Upper lobe of left lung (tissue), 4 donors: Measurements from ENCODE around the gene ELP4.

ENCODE experiments used
- EP300 ChIP-seq, 4 donors: sonication (generic); formaldehyde crosslinking; IDR thresholded peaks; one replicate each; pipeline ENCODE4 v1.5.1; 2017; ENCODE audit warnings: antibody characterized with exemption in 4 of 4, control low read depth in 2 of 4
- POLR2A ChIP-seq, 4 donors: fragments of 450-650 bp; IDR thresholded peaks; one replicate each; pipeline ENCODE4 v1.5.1; 2016 to 2017; ENCODE audit warnings: antibody characterized with exemption in 4 of 4, mild to moderate bottlenecking in 2 of 4
- POLR2AphosphoS5 ChIP-seq, 2 donors: sonication (generic); formaldehyde crosslinking; IDR thresholded peaks; one replicate each; pipeline ENCODE4 v1.5.1; 2017; ENCODE audit warnings: antibody characterized with exemption in 2 of 2
- TF ChIP-seq, protein P1 (sequence below), 6 experiments: fragments of 450-650 bp in 4 of 6; fragments of 200-600 bp in 2 of 6; sonication (generic) in 2 of 6; IDR thresholded peaks; one replicate each; pipeline ENCODE4 v1.5.1; 2016 to 2019; ENCODE audit warnings: antibody characterized with exemption in 6 of 6

GRCh38 chr11:31529189-31529588, 19.6 kb downstream of the ELP4 start:
- TF ChIP-seq, protein P1, sequence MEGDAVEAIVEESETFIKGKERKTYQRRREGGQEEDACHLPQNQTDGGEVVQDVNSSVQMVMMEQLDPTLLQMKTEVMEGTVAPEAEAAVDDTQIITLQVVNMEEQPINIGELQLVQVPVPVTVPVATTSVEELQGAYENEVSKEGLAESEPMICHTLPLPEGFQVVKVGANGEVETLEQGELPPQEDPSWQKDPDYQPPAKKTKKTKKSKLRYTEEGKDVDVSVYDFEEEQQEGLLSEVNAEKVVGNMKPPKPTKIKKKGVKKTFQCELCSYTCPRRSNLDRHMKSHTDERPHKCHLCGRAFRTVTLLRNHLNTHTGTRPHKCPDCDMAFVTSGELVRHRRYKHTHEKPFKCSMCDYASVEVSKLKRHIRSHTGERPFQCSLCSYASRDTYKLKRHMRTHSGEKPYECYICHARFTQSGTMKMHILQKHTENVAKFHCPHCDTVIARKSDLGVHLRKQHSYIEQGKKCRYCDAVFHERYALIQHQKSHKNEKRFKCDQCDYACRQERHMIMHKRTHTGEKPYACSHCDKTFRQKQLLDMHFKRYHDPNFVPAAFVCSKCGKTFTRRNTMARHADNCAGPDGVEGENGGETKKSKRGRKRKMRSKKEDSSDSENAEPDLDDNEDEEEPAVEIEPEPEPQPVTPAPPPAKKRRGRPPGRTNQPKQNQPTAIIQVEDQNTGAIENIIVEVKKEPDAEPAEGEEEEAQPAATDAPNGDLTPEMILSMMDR (IDR thresholded peaks at IDR 0.05), result no peak
- TF ChIP-seq EP300 (IDR thresholded peaks at IDR 0.05) (no peak), POLR2A (IDR thresholded peaks at IDR 0.05) (no peak), POLR2AphosphoS5 (IDR thresholded peaks at IDR 0.05) (no peak)
